Sigmoid colon (tissue), 7 donors: ENCODE data around the gene MANEA. TPM values are rescaled to one million over a fixed set of nuclear protein-coding genes. Genes with fewer than 3 reads are reported as not detected.
"Not testable (repeated sequence)": the region's sequence is repeated elsewhere in the genome, so short reads cannot be mapped to it uniquely, and the experiment has no call there.

Source experiments
- DNase-seq: peaks from one replicate; pipeline ENCODE4 v3.0.0-alpha.2; 2019
- H3K27ac ChIP-seq, 4 donors: fragments of 200-600 bp; sonication (generic); one replicate each; pipeline ENCODE4 v1.5.1; 2016 to 2019; ENCODE audit warnings: mild to moderate bottlenecking in 1 of 4
- H3K27me3 ChIP-seq, 3 donors: fragments of 200-600 bp; sonication (generic); one replicate each; pipeline ENCODE4 v1.5.1; 2019; ENCODE audit warnings: mild to moderate bottlenecking in 1 of 3
- H3K36me3 ChIP-seq, 4 donors: fragments of 200-600 bp; sonication (generic); one replicate each; pipeline ENCODE4 v1.5.1; 2016 to 2019
- H3K4me1 ChIP-seq, 4 donors: fragments of 200-600 bp; sonication (generic); one replicate each; pipeline ENCODE4 v1.5.1; 2017 to 2019
- H3K4me3 ChIP-seq, 4 donors: fragments of 200-600 bp; sonication (generic); one replicate each; pipeline ENCODE4 v1.5.1; 2017 to 2019; ENCODE audit warnings: mild to moderate bottlenecking in 2 of 4, moderate library complexity in 1 of 4
- H3K9me3 ChIP-seq, 4 donors: fragments of 200-600 bp in 3 of 4; sonication (generic) in 3 of 4; one replicate each; pipeline versions ENCODE4 v1.5.1 to v1.6.1; 2013 to 2019
- EP300 ChIP-seq, 4 donors: sonication (generic); formaldehyde crosslinking; IDR thresholded peaks; one replicate each; pipeline ENCODE4 v1.6.1; 2017; ENCODE audit warnings: antibody characterized with exemption in 4 of 4
- POLR2A ChIP-seq, 2 donors: fragments of 450-650 bp; IDR thresholded peaks; one replicate each; pipeline ENCODE4 v1.6.1; 2016; ENCODE audit warnings: antibody characterized with exemption in 2 of 2, mild to moderate bottlenecking in 2 of 2, moderate library complexity in 2 of 2
- POLR2AphosphoS5 ChIP-seq, 4 donors: sonication (generic); formaldehyde crosslinking; IDR thresholded peaks; one replicate each; pipeline ENCODE4 v1.6.1; 2017; ENCODE audit warnings: antibody characterized with exemption in 4 of 4
- WGBS, 2 donors: extraction: QIAGEN DNeasy Blood & Tissue Kit; methylation state at CpG; one replicate each; pipeline ENCODE4 v1.1.7; 2013; 5-methylcytosine and 5-hydroxymethylcytosine counted together
- intact Hi-C: fragments of 100-400 bp; cut with DNase I; formaldehyde crosslinking; loops from one replicate; pipeline ENCODE4 v1.15.1; 2023
- polyA plus RNA-seq, 3 donors: library from polyadenylated mRNA; stranded (reverse); fragments of 200-250 nt; gene quantifications; one replicate each; pipeline ENCODE4 v1.2.3, GENCODE V29; 2013
- total RNA-seq, 4 donors: library from RNA; depleted of rRNA; stranded (reverse); fragments of >200 nt; gene quantifications; one replicate each; pipeline ENCODE4 v1.1.0, GENCODE V29; 2016
- TF ChIP-seq, protein P1 (sequence below), 4 experiments: fragments of 450-650 bp in 3 of 4; fragments of 200-600 bp in 1 of 4; IDR thresholded peaks; one replicate each; pipeline ENCODE4 v1.5.1; 2016 to 2019; ENCODE audit warnings: antibody characterized with exemption in 4 of 4, mild to moderate bottlenecking in 3 of 4, moderate library complexity in 2 of 4
- donor health status: healthy with polysubstance abuse.
- donor health status: Bipolar disorder and iron deficiency.
- donor health status: healthy.

MANEA gene
- total and polyA plus RNA-seq, 7 donors: 0.60 to 11.8 (median 4.2) TPM

DNA sequence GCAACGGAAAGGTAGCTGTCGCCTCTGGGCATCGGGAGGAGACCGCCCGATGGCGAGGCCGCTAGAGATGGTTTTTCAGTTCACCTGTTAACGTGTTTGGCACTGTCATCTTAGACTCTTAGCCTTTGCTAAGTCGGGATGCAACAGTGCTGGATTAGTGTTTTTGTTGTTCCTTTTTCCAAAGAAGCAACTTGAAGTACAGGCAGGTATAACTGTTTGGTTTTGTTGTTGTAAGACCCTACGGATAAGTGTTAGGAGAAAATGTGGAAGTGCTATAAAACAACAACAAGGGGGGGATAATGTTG is 723 bp downstream of the MANEA start:
- Histone ChIP-seq H3K4me1 (peaks cover 0 to 33% (median 17%) of the 10 kb centered on the region in 4 donors), H3K27me3 (no peaks in the 10 kb centered on the region), H3K36me3 (no peaks in the 10 kb centered on the region), H3K9me3 (no peaks in the 10 kb centered on the region), H3K27ac (peak overlapping the region; percentile 87 to 95 (median 92)), H3K4me3 (peak overlapping the region; percentile 67 to 81 (median 72))
- WGBS, 2 donors: 0 to 2% methylated on average over 10 of the region's 10 CpGs
- TF ChIP-seq EP300 (IDR thresholded peaks at IDR 0.05) (no peak), POLR2AphosphoS5 (IDR thresholded peaks at IDR 0.05) (no peak), POLR2A (IDR thresholded peaks at IDR 0.05) (no peak)
- TF ChIP-seq, protein P1, sequence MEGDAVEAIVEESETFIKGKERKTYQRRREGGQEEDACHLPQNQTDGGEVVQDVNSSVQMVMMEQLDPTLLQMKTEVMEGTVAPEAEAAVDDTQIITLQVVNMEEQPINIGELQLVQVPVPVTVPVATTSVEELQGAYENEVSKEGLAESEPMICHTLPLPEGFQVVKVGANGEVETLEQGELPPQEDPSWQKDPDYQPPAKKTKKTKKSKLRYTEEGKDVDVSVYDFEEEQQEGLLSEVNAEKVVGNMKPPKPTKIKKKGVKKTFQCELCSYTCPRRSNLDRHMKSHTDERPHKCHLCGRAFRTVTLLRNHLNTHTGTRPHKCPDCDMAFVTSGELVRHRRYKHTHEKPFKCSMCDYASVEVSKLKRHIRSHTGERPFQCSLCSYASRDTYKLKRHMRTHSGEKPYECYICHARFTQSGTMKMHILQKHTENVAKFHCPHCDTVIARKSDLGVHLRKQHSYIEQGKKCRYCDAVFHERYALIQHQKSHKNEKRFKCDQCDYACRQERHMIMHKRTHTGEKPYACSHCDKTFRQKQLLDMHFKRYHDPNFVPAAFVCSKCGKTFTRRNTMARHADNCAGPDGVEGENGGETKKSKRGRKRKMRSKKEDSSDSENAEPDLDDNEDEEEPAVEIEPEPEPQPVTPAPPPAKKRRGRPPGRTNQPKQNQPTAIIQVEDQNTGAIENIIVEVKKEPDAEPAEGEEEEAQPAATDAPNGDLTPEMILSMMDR (IDR thresholded peaks at IDR 0.05): no peak
- DNase-seq: no peak
- intact Hi-C loops: loop anchor here (5.0 to 10.0 kb wide), 2 partner anchors 944 to 1707 kb away; partner anchors contain the start of genes MMS22L and UFL1

DNA sequence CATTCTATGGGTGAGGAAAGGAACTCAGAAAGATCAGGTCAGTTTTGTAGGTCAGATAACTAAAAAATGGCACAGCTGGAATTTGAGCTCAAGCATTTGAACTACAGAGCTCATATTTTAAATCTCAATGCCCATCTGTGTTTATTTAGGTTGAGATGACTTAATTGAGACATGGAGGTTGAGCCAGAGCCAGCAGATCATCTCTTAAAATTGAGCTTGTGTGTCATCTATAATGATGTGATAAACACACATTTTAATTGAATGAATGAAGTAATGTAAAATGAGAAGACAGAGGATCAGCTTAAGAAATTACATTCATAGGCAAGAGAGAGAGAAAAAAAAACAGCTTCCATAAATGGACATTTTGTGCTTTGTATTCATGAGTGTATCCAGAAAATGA is 3.7 kb downstream of the MANEA start:
- TF ChIP-seq, protein P1 (IDR thresholded peaks at IDR 0.05): no peak
- TF ChIP-seq POLR2AphosphoS5 (IDR thresholded peaks at IDR 0.05): no peak
- TF ChIP-seq POLR2A (IDR thresholded peaks at IDR 0.05): no peak
- no peak for TF ChIP-seq EP300 (IDR thresholded peaks at IDR 0.05)
- H3K27me3 ChIP-seq: no peaks in the 10 kb centered on the region
- intact Hi-C loops: no loop called here
- DNase-seq: no peak
- no peaks in the 10 kb centered on the region for H3K36me3 ChIP-seq
- H3K4me3 ChIP-seq: no peak overlapping the region
- H3K27ac ChIP-seq: no peak overlapping the region
- H3K9me3 ChIP-seq: peaks cover 0 to 2% (median 0%) of the 10 kb centered on the region in 4 donors
- peaks cover 0 to 19% (median 8%) of the 10 kb centered on the region in 4 donors for H3K4me1 ChIP-seq

DNA sequence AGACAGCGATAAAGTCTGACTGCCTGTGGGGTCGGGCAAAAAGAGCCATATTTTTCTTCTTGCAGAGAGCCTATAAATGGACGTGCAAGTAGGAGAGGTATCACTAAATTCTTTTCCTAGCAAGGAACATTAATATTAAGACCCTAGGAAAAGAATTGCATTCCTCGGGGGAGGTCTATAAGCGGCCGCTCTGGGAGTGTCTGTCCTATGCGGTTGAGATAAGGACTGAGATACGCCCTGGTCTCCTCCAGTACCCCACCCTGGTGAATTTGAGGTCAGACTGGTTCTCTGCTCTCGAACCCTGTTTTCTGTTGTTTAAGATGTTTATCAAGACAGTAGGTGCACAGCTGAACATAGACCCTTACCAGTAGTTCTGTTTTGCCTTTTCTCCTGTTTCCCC is 6.9 kb downstream of the MANEA start:
- DNase-seq, intact Hi-C loops, H3K27me3 ChIP-seq, H3K9me3 ChIP-seq, H3K36me3 ChIP-seq, H3K4me1 ChIP-seq, H3K27ac ChIP-seq, H3K4me3 ChIP-seq: not testable (repeated sequence)
- WGBS, 2 donors: 96% methylated on average over 9 of the region's 9 CpGs

DNA sequence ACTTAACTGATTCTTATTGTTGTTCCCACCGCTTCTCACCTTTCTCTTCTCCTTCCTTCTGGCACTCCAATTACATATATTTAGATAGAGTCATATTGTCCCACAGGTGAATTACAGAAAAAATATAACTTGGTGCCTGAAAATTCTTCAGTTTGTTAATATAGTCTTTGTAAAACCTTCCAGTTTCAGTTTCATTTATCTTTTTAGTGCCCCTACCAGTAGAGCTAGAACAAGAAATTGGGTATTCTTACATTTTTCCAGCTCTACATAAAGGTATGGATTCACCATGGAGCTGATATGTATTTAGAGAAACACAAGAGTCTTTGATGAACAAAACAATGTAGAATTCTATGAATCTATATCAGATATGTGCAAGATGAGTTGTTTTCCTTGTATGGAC is 10.7 kb downstream of the MANEA start:
- H3K4me1 ChIP-seq: peaks cover 0 to 15% (median 2%) of the 10 kb centered on the region in 4 donors
- no peaks in the 10 kb centered on the region for H3K36me3 ChIP-seq
- H3K9me3 ChIP-seq: peaks cover 0 to 2% (median 0%) of the 10 kb centered on the region in 4 donors
- intact Hi-C loops: no loop called here
- no peak for TF ChIP-seq POLR2AphosphoS5 (IDR thresholded peaks at IDR 0.05)
- no peak for TF ChIP-seq EP300 (IDR thresholded peaks at IDR 0.05)
- TF ChIP-seq POLR2A (IDR thresholded peaks at IDR 0.05): no peak
- TF ChIP-seq, protein P1 (IDR thresholded peaks at IDR 0.05): no peak
- no peak overlapping the region for H3K4me3 ChIP-seq
- no peak for DNase-seq
- no peak overlapping the region for H3K27ac ChIP-seq
- 92 to 98% methylated on average over 1 of the region's 1 CpG for WGBS, 2 donors
- H3K27me3 ChIP-seq: no peaks in the 10 kb centered on the region

DNA sequence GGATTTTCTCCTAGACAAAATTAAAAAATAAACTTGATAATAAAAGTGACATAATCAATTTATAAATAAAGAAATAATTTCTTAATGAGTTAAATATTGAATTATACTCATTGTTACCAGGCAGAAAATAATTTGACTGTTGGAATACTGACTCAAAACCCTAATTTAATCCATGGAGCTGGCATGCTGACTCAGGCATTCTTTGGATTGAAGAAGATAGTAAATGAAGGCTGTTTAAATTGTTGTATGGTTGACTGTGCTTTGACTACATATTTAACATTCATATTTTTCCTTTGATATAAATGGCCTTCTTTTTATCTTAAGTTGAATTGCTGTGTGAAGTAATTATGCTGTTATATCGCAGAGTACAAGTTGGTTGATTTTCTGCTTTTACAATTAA is 11.7 kb downstream of the MANEA start:
- no peak for DNase-seq
- no peaks in the 10 kb centered on the region for H3K27me3 ChIP-seq
- TF ChIP-seq POLR2A (IDR thresholded peaks at IDR 0.05): no peak
- TF ChIP-seq, protein P1 (IDR thresholded peaks at IDR 0.05): no peak
- no peak for TF ChIP-seq POLR2AphosphoS5 (IDR thresholded peaks at IDR 0.05)
- TF ChIP-seq EP300 (IDR thresholded peaks at IDR 0.05): no peak
- H3K9me3 ChIP-seq: peaks cover 0 to 2% (median 0%) of the 10 kb centered on the region in 4 donors
- intact Hi-C loops: no loop called here
- WGBS, 2 donors: 96 to 98% methylated on average over 1 of the region's 1 CpG
- no peak overlapping the region for H3K4me3 ChIP-seq
- peaks cover 0 to 20% (median 3%) of the 10 kb centered on the region in 4 donors for H3K4me1 ChIP-seq
- H3K36me3 ChIP-seq: no peaks in the 10 kb centered on the region
- H3K27ac ChIP-seq: no peak overlapping the region
